Activated T-cell treated with anti-CD3 and anti-CD28 coated beads for 48 hours (primary cell): ENCODE data around the gene SH2D2A.
A peak's percentile ranks its signal among the peaks of the same experiment; 100 is the strongest.

Experiments
- DNase-seq: peaks from one replicate; pipeline ENCODE4 v3.0.0-alpha.2; 2020; ENCODE audit warnings: low read depth

Gene SH2D2A

GRCh38 chr1:156816561-156817328, at the start of gene SH2D2A:
TSS of gene SH2D2A (minus strand) at chr1:156816848. CDS start at chr1:156816708, 140 bp downstream.
- DNase-seq = peak; percentile 90

DNA sequence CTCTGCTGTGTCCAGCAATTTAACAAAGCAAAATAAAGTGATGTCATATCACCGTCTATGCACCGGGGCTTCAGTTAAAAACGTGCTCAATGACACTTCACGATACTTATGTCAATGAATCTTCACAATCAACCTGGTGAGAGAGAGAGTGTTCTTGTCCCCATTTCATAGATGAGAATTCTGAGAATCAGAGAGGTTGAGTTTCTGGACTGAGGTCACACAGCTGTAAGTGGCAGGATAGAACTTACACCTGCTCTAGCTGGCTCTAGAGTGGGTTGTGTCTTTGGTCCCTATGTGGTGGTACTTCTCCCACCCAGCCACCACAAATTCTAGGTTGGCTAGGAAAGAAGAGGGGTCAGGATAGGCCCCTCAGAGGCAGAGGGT, 49.2 kb upstream of the SH2D2A start:
- no peak for DNase-seq

- no peak for DNase-seq
Measured at GRCh38 chr1:156865258-156865657, 48.6 kb upstream of the SH2D2A start.

DNA sequence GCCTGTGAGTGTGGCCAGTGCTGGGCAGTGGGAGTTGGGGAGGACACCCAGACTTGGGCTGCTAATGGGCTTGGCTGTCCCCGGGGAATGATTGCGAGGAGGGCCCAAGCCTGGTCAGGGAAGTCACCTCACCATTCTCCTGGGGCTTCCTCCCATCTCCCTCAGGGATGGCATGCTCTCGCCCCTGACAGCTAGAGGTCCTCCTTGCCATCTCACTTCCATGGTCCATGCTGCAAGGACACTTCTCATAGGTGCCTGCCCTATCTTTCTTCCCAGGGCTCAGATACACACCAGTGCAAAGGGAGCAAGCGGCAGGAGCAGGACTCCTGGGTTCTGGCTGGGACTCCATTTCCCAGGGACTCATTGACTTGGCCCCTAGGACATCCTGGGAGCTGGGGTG, 48.1 kb upstream of the SH2D2A start:
- no peak for DNase-seq

DNA sequence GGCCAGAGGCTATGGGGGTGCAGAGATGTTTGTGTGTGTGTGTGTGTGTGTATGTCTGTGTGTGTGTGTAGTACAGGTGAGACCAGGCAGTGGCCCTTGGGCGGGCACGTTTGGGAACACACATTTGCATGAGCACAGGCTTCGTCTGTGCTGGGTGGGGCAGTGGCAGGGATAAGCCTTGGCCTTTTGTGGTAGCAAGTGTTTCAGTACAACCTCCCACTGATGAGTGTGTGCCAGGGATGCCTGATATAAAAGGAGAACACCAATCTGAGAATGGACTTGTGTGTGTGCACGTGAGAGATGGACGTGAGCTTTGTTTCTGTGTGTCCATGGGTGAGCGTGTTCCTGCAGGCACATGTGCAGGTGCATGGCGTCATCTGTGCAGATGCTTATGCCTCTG, 47.0 kb upstream of the SH2D2A start:
- DNase-seq = no peak

- DNase-seq = peak; percentile 44
Measured at GRCh38 chr1:156862997-156863599, 46.5 kb upstream of the SH2D2A start.

DNA sequence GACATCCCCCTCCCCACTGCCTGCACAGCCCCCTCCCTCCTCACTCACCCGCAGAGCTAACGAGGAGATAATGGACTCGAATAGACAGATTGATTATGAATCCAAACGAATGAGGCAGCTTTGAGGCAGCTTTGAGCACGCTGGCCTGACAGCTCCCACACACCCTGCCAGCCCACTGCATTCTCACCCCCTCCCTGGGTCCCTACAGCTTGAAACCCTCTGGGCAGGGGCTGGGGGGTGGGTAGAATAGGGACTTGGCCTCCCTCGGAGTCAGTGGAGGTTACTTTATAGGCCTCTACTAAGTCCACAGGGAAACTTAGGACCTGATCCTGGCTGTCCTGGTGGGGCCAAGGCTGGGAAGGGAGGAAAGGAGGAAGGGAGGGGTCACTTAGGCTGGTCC, 45.9 kb upstream of the SH2D2A start:
- no peak for DNase-seq

GRCh38 chr1:156860628-156861423, 44.2 kb upstream of the SH2D2A start, which contains the start of gene NTRK1:
TSS of gene NTRK1 (plus strand) at chr1:156860865. CDS start at chr1:156860935, 70 bp downstream.
- DNase-seq = peak; percentile 42

GRCh38 chr1:156860113-156860627, 43.5 kb upstream of the SH2D2A start:
- peak; percentile 62 for DNase-seq

DNA sequence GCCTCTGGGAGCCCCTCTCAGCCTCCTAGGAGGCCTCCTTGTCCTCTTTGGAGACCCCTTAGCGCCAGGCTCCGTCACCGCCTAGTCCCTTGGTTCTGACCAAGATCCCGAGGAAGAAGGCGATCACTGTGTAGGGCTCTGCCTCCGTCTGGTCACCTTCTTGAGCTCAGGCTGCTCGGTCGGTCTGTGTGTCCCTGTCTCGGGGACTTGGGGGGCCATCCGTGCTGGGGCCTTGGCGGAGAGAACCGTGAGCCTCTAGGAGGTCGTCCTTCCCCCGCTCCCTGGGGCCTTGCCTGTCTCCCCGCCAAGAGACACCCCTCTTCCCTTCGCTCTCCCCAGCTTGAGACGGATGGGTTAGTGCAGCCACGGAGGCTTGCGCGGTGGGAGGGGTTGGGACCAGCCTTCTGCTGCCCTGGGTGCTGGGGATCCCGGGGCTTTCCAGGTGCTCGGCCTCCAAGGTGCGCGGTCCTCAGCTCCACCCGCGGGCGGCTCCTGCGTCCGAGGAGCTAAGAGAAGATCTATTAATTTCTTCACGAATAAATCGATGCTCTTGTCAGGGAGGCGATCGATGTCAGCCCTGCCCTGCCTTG, 43.0 kb upstream of the SH2D2A start:
- no peak for DNase-seq

DNA sequence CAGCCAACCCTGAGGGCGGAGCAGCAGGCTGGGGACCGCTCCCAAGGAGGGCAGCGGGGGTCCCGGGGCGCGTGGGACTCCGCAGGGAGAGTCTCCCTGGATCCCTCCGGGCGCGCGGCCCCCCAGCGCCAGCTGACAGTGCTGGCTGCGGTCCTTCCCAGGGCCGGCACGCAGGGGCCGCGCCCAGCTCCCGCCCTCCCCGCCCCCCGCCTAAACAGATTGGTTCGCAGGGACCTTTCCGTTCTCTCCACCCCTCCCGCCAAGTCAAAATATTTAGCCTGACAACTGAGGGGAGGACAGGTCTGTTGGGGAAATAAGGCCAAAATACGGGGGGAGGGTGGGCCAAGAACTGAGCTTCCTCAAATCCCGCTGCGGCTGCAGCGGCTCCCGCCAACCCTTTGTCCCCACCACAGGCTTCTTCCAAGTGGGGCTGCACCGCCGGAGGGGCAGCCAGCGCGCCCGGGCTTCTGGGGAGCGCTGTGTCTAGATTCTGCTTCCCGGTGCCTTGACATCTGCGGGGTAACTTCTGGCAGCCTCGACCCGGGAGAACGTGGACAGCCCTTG, 42.4 kb upstream of the SH2D2A start, which contains the start of gene INSRR:
TSS of gene INSRR (minus strand) at position 159 of the 564 bp plus-strand sequence. CDS start 496 bp downstream, outside the sequence.
- no peak for DNase-seq

DNA sequence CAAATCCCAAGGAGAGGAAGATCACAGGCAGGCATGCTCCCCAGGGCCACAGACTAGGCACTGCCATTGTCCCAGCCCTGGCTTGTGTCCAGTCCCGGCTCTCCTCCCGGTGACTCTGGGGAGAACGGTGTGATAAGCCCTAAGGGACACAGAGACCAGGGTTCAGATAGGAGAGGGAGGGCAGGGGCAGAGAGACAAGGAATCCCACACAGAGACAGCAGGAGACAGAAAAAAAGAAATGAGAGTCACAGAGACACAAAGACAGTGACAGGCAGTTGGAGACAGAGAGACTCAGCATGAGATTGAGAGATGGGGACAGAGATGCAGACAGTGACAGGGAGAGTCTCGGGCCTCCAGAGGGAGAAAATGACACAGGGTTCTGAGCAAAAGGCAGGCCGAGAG, 41.9 kb upstream of the SH2D2A start:
- no peak for DNase-seq

DNA sequence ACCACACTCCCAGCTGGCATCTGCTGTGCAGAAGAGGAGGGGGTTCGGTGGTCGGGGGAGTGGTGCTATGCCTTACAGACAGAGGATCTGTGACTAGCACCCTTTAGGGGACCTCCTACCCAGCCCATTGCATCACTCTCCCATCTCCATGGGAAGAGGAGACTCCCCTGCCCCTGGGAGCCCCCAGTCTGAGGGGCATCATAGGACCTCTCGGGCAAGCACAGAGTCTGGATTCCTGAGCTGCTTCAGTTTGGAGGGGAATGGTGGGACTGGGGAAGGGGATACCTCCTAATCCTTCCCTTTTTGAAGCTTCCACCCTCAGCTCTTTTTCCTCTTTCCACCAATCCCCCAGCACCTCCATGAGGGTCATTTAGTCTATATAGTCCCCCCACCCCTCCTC, 40.9 kb upstream of the SH2D2A start:
- no peak for DNase-seq

GRCh38 chr1:156856282-156856785, 39.7 kb upstream of the SH2D2A start:
- DNase-seq = no peak

- no peak for DNase-seq
Measured at GRCh38 chr1:156854634-156855033, 38.0 kb upstream of the SH2D2A start.

DNA sequence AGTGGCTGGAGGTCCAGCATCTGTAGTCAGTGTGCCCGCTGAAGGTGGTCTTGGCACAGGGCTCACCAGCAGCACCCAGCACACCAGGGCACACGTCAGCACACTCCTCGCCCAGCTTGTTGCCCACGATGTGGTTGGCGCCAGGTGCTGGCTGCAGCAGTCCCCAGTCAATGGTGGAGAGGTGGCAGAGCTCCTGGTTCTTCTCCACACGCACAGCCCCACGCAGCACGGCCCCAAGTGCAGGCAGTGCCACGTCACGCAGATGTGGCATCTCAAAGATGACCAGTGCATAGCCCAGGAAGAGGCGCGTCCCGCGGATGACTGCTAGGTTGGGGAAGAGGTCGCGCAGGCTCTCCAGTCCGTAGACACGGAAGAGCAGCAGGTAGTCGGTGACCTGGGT, 37.1 kb upstream of the SH2D2A start:
- no peak for DNase-seq

GRCh38 chr1:156852418-156852874, 35.8 kb upstream of the SH2D2A start:
- DNase-seq = no peak

DNA sequence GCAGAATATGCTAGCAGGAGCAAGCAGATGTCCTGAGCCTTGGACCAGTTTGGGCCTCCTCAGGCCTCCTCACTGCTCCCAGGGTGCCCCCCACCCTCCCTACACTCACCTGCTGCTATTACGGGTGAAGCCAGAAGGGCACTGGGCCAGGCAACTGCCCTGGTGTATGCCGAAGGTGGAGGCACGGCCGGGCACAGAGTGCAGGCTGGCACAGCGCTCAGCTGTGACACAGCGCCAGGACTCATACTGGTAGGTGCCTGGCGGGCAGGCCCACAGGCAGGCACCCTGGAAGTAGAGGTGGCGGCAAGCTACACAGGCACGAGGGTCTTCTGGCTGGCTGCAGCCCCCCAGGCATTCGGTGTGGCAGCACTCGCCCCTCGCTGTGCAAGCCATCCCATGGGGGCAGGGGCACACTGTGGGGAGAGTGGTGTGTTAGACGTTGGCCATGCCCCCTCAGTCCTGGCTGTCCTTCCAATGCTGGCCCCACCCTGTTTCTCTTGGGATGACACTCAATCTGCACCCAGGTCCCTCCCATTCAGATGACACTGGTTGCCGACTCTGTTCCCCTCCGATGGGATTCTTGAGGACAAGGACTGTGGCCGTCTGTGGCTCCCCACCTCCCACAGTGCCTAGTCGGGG, 35.2 kb upstream of the SH2D2A start:
- DNase-seq = no peak

- no peak for DNase-seq
Measured at GRCh38 chr1:156849151-156849496, 32.5 kb upstream of the SH2D2A start.

DNA sequence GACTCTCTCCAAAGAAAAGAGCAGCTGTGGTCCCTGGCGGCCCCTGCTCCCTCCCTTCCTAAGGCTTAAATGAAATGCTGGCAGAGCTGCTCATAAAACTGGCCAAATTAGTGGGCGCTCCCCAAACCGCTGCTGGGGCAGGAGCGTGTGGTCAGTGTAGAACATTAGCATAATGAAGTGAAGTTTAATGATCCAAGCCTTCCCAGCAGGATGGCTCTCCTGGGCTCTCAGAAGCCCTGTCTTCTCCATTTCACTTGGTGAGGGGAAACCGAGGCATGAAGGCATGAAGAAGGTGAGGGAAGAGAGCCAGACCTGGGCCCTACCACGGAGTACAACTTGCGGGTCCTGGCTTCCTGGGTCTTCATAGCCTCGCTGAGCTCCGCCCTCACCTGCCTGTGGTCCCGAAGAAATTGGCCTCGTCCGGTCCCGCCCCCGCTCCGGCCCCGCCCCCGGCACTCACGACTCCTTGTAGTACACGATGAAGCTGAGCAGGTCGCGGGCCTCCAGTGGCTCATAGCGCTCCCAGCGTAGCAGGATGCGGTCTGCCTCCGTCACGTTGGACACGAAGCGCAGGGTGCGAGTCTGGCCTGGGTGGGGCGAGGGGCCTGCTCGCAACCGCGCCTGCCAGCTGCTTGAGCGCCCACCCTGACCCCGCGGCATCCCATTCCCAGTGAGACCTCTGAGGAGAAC, 32.0 kb upstream of the SH2D2A start:
- peak; percentile 68 for DNase-seq
